ENCODE results near the gene ARHGEF10L.

DNA sequence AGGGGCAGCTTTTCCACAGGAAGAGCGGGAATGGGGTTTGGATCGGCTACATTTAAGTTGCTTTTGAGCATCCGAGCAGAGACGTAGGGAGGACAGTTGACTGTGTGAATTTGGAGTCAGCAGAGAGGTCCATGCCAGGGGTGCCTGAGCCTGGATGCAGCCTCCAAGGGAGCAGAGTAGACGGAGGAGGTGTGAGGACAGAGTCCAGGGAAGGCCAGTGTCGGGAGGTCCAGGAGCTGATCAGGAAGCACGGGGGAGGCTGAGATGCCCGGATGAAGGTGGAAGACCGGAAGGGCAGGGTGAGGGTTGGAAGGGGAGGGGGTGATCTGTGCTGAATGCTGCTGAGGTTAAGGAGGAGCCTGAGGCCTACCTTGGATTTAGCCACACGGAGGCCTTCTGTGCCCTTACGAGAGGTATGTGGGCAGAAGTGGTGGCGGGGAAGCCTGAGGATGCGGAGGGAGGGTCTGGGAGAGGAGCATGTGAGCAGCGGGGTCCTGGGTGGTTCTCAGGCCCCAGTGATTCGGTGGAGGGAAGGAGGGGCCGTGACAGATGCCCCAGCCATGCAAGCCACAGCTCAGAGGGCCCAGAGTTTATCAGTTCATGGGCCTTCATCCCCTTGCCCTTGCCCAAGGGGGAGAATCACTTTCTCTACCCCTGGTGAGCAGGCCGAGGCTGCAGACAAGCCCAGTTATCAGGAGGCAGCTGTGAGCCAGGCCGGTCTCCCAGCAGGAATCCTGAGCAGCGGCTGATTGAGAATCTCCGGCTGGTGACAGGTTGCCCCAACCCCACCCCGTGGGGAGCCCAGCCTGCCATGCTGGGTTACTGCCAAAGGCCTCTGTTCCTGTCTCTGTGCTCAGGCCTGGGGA lies 161.7 kb downstream of the ARHGEF10L start:
- TF ChIP-seq, protein P1, sequence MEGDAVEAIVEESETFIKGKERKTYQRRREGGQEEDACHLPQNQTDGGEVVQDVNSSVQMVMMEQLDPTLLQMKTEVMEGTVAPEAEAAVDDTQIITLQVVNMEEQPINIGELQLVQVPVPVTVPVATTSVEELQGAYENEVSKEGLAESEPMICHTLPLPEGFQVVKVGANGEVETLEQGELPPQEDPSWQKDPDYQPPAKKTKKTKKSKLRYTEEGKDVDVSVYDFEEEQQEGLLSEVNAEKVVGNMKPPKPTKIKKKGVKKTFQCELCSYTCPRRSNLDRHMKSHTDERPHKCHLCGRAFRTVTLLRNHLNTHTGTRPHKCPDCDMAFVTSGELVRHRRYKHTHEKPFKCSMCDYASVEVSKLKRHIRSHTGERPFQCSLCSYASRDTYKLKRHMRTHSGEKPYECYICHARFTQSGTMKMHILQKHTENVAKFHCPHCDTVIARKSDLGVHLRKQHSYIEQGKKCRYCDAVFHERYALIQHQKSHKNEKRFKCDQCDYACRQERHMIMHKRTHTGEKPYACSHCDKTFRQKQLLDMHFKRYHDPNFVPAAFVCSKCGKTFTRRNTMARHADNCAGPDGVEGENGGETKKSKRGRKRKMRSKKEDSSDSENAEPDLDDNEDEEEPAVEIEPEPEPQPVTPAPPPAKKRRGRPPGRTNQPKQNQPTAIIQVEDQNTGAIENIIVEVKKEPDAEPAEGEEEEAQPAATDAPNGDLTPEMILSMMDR (IDR thresholded peaks at IDR 0.05) = no peak
- TF ChIP-seq POLR2A (IDR thresholded peaks at IDR 0.05) = no peak
- TF ChIP-seq POLR2AphosphoS5 (IDR thresholded peaks at IDR 0.05) = no peak

Data from prostate gland (tissue), 2 donors.